Measurements from ENCODE around the gene SSB. TPM values are rescaled to one million over a fixed set of nuclear protein-coding genes. Genes with fewer than 3 reads are reported as not detected.
A peak's percentile ranks its signal among the peaks of the same experiment; 100 is the strongest.

Gene SSB
- total and polyA plus RNA-seq, 2 of the 13 experiments (the other 11 are each of a cell fraction or from before 2014, with no cell fraction given) = 109 to 208 TPM

- TF ChIP-seq ZNF362 (CRISPR knock-in tag; IDR thresholded peaks at IDR 0.05; ENCODE audit: borderline replicate concordance) (peak; percentile 41; the same call in 1 of the 2 replicates), KLF12 (CRISPR knock-in tag; IDR thresholded peaks at IDR 0.05; ENCODE audit: borderline replicate concordance) (peak; percentile 30; the same call in 1 of the 2 replicates), ZNF33B (CRISPR knock-in tag; IDR thresholded peaks at IDR 0.05) (peak; percentile 66; the same call in 1 of the 2 replicates), YY1 (IDR thresholded peaks at IDR 0.05; ENCODE audit: insufficient read depth, insufficient replicate concordance, low read depth, low read length) (peak; percentile 79), ZBTB40 (IDR thresholded peaks at IDR 0.05) (no peak), ZBTB40 (CRISPR knock-in tag; IDR thresholded peaks at IDR 0.05) (peak; percentile 55; the same call in 1 of the 2 replicates), KDM5A (IDR thresholded peaks at IDR 0.05; ENCODE audit: borderline replicate concordance, low read length) (peak; percentile 83), TRIM22 (IDR thresholded peaks at IDR 0.05) (no peak), CHD2 (IDR thresholded peaks at IDR 0.05; ENCODE audit: low read depth, low read length) (no peak), ZNF350 (CRISPR knock-in tag; IDR thresholded peaks at IDR 0.05; ENCODE audit: borderline replicate concordance, low read depth) (peak; percentile 74), MIER3 (CRISPR knock-in tag; IDR thresholded peaks at IDR 0.05; ENCODE audit: borderline replicate concordance) (peak; percentile 66), GABPB1 (CRISPR knock-in tag; IDR thresholded peaks at IDR 0.05) (peak; percentile 75; the same call in 1 of the 2 replicates)
- TF ChIP-seq, protein P1, sequence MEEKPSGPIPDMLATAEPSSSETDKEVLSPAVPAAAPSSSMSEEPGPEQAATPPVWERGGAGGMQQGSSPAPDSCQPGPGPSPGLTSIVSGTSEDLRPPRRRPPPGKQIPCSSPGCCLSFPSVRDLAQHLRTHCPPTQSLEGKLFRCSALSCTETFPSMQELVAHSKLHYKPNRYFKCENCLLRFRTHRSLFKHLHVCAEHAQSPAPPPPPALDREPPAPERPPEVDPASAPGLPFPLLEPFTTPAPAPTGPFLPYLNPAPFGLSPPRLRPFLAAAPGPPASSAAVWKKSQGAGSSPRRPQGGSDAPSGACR (CRISPR knock-in tag; IDR thresholded peaks at IDR 0.05) = peak; percentile 61; the same call in 1 of the 2 replicates
Measured at GRCh38 chr2:169798718-169799592, at the start of gene SSB (continued).

All from HepG2 (cell line).